HL-60 (cell line): ENCODE data around the gene ZNF365.

ENCODE experiments used
- GABPA ChIP-seq: IDR thresholded peaks from 2 replicates; pipeline ENCODE4 v1.6.1; 2012; ENCODE audit warnings: low read depth
- POLR2AphosphoS5 ChIP-seq: IDR thresholded peaks from 2 replicates; pipeline ENCODE4 v1.6.1; 2012; ENCODE audit warnings: low read depth
- REST ChIP-seq: IDR thresholded peaks from 2 replicates; pipeline ENCODE4 v1.6.1; 2012; ENCODE audit warnings: low read depth; ENCODE audit not compliant: insufficient replicate concordance
- SPI1 ChIP-seq: IDR thresholded peaks from 2 replicates; pipeline ENCODE4 v1.6.1; 2012; ENCODE audit warnings: low read depth, mild to moderate bottlenecking, borderline replicate concordance
- TF ChIP-seq, protein P1 (sequence below): IDR thresholded peaks from one replicate; pipeline ENCODE4 v1.5.1; 2011; ENCODE audit warnings: low read length, control low read depth, inconsistent platforms; ENCODE audit not compliant: insufficient read depth

DNA sequence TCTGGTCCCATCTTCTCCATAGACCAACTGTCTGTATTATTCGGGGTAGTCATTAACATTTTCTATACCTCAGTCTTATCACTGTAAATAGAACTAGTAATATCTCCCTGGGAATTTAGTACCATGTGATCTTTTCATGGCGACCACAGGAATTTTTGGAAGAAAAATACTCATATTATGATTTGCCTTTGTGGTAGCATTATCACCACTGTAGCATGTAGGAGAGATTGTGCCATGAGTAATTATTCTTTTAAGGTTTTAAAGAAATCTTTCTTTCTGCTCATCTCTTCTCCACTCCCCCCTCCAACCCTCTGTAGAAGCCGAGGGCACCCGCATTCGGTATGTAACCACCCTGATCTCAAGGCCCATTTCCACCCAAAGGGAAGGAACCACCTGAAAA is 25.0 kb downstream of the ZNF365 start:
- TF ChIP-seq POLR2AphosphoS5 (no peak), GABPA (no peak), REST (no peak), SPI1 (no peak)
- TF ChIP-seq, protein P1, sequence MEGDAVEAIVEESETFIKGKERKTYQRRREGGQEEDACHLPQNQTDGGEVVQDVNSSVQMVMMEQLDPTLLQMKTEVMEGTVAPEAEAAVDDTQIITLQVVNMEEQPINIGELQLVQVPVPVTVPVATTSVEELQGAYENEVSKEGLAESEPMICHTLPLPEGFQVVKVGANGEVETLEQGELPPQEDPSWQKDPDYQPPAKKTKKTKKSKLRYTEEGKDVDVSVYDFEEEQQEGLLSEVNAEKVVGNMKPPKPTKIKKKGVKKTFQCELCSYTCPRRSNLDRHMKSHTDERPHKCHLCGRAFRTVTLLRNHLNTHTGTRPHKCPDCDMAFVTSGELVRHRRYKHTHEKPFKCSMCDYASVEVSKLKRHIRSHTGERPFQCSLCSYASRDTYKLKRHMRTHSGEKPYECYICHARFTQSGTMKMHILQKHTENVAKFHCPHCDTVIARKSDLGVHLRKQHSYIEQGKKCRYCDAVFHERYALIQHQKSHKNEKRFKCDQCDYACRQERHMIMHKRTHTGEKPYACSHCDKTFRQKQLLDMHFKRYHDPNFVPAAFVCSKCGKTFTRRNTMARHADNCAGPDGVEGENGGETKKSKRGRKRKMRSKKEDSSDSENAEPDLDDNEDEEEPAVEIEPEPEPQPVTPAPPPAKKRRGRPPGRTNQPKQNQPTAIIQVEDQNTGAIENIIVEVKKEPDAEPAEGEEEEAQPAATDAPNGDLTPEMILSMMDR: no peak
